CD4-positive, alpha-beta T cell treated with Interleukin-4 for 1 hour (primary cell): ENCODE results near the gene OVCH1.
A peak's percentile ranks its signal among the peaks of the same experiment; 100 is the strongest.

ENCODE experiments used
- DNase-seq, 2 donors: peaks; one replicate each; pipeline ENCODE4 v3.0.0-alpha.2; 2020 to 2022

Gene OVCH1

GRCh38 chr12:29497588-29497987 lies at the start of gene OVCH1:
TSS of gene OVCH1 (minus strand) at chr12:29497686. CDS start at chr12:29497686, 0 bp downstream.
- no peak for DNase-seq

DNA sequence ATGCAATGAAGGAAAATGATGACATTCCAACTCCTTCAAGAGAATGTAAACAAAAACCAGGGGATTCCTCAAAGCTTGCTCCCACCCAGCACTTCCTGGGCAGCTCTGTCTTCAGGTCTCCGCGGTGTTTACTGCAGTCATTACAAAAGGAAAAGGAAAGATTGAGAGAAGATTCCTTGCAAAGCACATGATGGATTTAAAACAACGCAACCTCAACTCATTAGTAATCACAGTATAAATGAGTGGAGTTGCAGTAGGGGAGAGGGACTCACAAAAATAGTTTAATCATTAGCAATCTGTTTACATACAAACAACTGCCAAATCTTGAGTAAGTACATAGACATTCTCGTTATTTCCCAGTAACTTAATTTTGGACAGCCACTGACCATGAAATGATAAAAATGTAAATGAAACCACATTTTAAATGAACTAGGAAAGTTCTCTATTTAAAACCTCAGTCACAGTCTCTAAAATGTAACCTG lies 49.7 kb upstream of the OVCH1 start:
- DNase-seq: no peak

DNA sequence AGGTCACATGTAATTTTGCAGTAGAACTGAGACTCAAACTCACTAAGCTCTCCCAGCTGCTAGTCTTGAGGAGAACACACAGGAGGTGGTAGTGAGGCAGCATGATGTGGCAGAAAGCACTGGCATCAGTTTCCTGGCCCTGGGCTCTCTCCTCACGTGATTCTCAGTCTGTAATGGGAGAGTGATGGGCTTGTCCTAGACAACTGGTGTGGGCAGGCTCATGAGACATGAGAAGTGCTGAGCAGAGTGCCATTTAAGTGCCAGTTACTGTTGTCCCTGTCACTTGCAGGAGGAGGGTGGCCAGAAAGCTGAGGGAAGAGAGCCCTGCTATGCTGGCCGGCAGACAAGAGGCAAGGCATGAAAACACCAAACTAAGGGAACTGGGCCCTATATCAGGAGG lies 48.5 kb upstream of the OVCH1 start:
- no peak for DNase-seq

DNA sequence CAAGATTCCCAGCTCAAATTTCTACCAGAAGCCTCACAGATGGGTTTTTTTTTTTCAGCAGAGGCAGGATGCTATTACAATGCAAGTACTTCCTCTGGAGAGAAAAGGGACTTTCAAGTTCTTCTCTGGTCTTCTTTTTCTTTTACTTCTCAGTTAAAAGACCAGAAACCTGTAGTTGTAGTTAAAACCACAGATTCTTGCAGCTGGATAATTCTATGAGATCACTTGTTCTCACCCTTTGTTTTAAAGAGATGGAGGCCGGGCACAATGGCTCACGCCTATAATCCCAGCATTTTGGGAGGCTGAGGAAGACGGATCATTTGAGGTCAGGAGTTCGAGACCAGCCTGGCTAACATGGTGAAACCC lies 47.6 kb upstream of the OVCH1 start:
- no peak for DNase-seq

DNA sequence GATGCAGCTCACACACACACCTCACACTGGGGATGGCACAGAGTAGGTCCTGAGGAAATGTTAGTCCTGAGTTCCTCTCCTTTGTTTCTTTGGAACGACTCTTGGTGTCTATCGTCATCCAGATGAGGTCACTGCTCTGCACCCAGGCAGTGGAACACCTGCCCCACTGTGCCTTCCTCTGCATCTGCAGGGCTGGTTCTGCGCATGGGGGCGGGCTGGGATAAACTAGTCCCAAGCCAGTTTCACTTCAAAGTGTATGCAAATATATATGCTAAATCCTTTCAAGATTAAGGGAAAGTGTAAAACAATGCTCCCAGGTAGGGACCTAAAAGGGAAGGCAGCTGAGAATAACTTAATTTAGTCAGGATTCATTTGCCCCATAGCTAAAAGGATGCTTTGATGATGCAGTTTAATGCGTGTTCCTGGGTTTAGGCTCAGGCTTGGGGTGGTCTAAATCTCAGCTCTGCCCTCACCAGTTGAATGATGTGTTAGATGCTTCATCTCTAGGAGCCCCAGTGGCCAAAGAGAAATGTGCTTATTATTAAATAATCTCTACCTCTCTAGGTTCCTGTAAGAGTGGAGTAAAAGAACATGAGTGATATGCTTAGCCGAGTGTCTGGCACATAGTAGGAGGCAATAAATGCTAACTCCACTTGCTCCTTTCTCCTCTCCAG lies 47.1 kb upstream of the OVCH1 start:
- no peak for DNase-seq

DNA sequence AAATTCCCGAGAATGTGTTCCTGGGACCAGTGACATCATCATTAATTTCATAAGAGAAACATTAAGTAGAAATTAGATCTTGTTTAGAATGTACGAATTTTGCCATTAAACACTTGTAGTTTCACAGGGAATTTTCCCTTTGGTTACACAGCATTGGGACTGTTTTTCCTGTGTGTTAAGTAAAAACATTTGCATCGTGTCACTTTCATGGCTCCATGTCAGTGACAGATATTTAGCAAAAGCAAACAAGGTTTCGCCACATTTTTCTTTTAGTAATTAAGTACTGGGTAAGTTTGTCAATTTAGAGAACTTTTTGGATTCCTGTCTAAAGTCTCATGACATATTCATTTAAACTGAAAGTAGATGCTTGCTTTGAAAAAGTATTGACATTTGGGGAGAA lies 45.5 kb upstream of the OVCH1 start:
- DNase-seq: no peak

DNA sequence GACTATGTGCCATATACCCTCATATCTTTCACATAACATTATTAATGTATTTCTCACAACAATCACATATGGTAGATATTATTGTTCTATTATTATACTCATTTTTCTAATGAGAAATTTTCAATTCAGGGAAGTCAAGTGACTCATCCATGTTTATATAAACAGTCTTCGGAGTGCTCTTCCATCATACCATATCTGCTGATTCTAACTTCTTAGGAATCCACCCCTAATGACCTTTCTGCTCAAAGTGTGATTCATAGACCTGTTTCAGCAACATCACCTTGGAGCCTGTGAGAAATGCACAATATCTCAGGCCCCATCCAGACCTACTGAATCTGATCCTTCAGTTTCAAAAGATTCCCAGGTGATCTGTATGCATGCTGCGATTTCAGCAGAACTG lies 39.8 kb upstream of the OVCH1 start:
- DNase-seq: no peak

GRCh38 chr12:29534935-29535334 lies 37.4 kb upstream of the OVCH1 start:
- no peak for DNase-seq

DNA sequence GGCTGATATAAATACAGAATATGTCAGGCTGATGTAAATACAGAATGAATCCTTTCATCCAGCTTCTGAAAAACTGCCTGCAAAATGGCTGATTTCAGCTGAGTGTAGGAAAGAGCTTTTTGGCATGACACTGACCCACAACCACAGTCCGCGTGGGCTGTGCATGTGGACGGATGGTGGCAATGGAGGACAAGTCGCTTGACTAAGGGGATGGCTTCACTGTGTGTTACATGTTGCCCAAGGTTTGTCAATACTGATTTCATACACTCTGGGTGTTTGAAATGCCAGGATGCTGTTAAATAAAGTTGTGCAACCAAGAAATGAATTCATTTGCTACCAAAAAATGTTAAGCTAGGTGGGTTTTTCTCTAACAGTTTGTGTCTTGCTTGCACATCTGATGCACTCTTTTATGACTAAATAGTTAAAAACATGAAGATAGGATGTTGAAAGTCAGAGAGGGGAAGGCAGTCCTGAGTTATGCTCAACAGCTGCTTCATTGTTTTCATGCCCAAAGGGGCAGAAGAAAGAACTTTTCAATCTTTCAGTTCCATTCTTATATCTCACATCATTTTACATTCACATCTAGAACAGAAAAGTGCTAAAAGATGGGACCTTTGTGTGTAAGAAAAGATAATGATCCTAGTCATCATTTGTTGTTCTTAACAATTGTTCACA lies 36.5 kb upstream of the OVCH1 start:
- no peak for DNase-seq

GRCh38 chr12:29531471-29531870 lies 34.0 kb upstream of the OVCH1 start:
- no peak for DNase-seq

- DNase-seq: no peak
Measured at GRCh38 chr12:29530436-29530835, 33.0 kb upstream of the OVCH1 start.

DNA sequence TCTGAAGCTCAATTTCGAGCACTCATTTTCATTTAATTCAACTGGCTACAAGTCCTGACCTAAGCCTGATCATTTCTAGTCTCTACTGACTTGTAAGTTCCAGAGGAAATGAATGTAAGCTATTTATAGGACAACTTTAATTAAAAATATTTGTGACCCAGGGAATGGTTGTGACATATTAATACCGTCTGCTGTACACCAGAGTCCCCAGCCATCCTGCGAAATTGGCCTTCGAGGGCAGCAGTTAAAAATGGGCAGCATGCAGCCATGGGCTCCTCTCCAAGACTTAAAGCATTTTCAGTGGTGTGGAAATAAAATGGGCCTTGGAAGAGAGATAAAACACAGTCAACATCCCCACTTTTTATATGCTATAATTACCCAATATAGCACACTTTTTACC lies 30.7 kb upstream of the OVCH1 start:
- DNase-seq: no peak

GRCh38 chr12:29521951-29522350 lies 24.5 kb upstream of the OVCH1 start:
- DNase-seq: no peak

DNA sequence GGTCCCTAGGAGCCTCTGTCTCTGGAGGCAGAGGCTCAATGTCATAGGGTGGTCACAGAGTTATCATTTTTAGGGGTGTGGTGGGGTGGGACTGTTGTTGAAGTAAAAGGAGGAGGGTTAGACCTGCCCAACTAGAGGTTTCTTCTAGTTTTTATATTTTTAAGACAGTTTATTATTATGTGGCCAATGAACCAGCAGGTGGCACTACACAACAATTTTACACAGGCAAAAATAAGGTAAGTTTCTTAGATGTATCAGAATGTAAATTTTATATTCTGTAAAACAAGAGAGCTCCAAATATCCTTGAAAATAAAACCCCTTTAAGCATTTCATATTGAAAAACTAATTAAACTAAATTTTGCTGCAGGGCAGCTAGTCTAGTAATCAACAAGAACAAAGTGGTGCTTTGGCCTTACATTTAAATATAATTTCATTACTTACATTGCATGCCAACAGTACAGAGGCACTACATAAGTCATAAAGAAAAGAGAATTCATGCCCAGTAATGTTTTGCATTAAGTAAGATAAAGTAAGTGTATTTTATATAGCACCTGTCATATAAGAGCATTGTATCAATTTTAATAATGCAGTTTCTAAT lies 22.2 kb upstream of the OVCH1 start:
- peak in 1 of 2 donors; percentile 36 for DNase-seq

DNA sequence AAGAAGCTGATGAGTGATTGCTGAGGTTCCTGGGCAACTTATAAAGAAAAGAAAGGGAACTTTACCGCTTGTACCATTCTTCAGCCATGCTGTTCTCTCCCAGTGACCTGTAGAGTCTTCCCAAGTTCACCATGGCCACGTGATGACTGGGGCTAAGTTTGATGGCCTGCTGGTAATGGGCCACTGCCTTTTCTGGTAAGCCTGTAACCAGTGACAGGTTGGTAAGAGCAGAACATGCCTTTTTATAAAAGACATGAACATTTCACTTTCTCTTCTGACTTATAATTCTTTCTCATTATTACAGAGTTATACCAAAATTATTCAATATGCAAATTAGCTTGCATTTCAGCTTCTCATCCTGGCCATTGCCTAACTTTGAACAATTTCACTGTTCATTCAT lies 20.9 kb upstream of the OVCH1 start:
- no peak for DNase-seq

- DNase-seq: no peak
Measured at GRCh38 chr12:29517264-29517663, 19.8 kb upstream of the OVCH1 start.

DNA sequence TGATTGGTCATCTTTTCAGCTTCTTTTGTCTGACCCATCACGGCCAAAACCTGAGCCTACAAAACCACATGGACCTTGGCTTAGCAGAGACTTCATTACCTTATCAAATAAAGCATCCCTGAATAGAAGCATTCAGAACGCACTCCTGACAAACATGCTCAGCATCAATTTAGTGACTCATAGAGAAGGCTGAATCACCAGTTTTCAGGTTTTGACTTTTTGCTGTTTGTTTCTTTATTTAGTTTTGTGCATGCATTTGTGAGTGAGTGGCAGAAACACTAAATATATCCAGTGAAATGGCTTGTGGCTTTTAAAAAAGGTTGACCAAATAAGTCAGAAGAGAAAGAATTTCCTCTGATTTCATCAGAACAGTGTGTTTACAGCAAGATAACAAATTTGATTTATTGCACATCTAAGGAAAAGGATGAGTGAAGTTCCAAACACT lies 19.0 kb upstream of the OVCH1 start:
- DNase-seq: no peak

- no peak for DNase-seq
Measured at GRCh38 chr12:29510591-29511185, 13.2 kb upstream of the OVCH1 start.

GRCh38 chr12:29509503-29509902 lies 12.0 kb upstream of the OVCH1 start:
- DNase-seq: no peak

GRCh38 chr12:29508949-29509348 lies 11.5 kb upstream of the OVCH1 start:
- no peak for DNase-seq

DNA sequence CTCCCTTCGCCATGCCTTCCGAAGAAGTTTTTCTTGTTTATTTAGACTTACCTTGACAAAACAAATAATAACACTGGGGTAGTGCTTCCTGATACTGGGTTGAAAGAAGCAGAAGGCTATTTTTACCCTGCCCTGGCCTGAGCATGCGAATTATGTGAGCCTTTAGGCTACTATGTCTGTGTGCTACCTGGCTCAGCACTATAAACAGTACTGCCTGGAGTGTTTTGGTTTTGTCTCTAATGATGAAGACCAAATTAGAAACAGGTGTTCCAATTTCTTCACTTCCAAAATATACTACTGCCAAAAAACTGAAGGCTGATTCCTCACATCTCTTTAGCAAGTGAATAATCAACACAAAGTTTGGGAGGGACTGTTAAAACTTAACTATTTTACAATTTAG lies 7.6 kb upstream of the OVCH1 start:
- no peak for DNase-seq

DNA sequence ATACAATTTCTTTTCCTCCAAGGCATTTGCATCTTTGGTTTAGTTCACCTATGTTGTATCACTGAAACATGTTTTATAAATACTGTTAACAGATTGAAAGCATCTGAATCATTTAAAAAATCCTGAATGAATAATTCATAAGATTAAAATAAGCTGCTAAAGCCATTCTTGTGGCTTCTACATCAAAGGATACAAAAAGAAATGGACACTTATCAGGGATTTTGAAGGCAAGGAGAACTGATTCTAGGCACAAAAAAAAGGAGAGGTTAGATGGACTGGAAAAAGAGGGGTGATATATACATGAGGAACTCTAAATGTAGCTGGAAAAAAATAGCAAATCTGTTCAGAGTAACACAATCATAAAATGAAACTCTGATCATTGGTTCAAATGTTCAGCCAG lies 5.8 kb upstream of the OVCH1 start:
- no peak for DNase-seq

- DNase-seq: no peak
Measured at GRCh38 chr12:29499235-29499634, 1.7 kb upstream of the OVCH1 start.

DNA sequence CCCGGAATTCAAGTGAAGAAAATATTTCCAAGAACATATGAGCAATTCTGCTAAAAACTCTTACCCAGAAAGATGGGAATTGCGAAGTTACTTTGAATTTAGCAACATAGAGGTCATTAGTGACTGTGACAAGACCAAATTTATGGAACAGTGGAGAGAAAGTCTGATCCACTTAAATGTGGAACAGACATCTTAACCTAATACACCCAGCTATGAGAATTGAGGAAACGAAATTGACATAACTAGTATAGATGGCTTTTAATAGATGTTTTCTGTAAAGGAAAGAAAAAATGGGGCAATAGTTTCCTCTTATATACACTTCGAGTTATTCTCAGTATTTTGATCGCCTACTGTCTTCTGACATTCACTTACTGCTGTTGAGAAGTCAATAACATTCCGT lies 4.6 kb downstream of the OVCH1 start:
- DNase-seq: no peak
